C4-2B (cell line): ENCODE measurements around the gene USP6NL.

Experiments used
- CTCF ChIP-seq: fragments of 450-650 bp; conservative IDR thresholded peaks from 2 replicates; pipeline ENCODE4 v1.5.1; 2017; ENCODE audit warnings: mild to moderate bottlenecking
- ZFX ChIP-seq: fragments of 450-650 bp; IDR thresholded peaks from 2 replicates; pipeline ENCODE4 v1.6.1; 2017

- no peak for TF ChIP-seq CTCF
- no peak for TF ChIP-seq ZFX
These were observed 40.7 kb downstream of the USP6NL start for GRCh38 chr10:11570751-11571150.
